Sigmoid colon (tissue), 4 donors: ENCODE measurements around the gene INVS.

ENCODE experiments used
- EP300 ChIP-seq, 4 donors: sonication (generic); formaldehyde crosslinking; IDR thresholded peaks; one replicate each; pipeline ENCODE4 v1.6.1; 2017; ENCODE audit warnings: antibody characterized with exemption in 4 of 4
- POLR2A ChIP-seq, 2 donors: fragments of 450-650 bp; IDR thresholded peaks; one replicate each; pipeline ENCODE4 v1.6.1; 2016; ENCODE audit warnings: antibody characterized with exemption in 2 of 2, mild to moderate bottlenecking in 2 of 2, moderate library complexity in 2 of 2

DNA sequence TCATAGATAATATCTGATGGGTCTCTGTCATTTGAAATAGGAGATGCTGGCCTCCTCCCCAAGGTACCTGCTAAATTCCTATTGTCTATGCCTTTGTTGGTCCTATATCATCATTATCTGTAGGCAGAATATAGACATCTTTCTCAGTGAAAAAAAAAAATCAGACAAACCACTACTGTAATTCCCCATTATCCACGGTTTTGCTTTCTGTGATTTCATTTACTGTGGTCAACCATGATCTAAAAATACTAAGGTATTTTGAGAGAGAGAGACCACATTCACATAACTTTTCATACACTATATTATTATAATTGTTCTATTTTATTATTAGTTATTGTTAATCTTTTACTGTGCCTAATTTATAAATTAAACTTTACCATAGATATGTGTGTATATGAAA lies 122.5 kb downstream of the INVS start:
- no peak for TF ChIP-seq POLR2A (IDR thresholded peaks at IDR 0.05)
- TF ChIP-seq EP300 (IDR thresholded peaks at IDR 0.05) = no peak
